Esophagus (tissue), 2 donors: ENCODE results near the gene MYO7B. TPM values are rescaled to one million over a fixed set of nuclear protein-coding genes. Genes with fewer than 3 reads are reported as not detected.

Experiments used
- H3K27ac ChIP-seq, 2 donors: one replicate each; pipeline ENCODE4 v1.5.1; 2013; ENCODE audit warnings: low read depth in 2 of 2, mild to moderate bottlenecking in 2 of 2, inconsistent platforms in 1 of 2, low read length in 1 of 2, moderate library complexity in 1 of 2
- H3K27me3 ChIP-seq, 2 donors: one replicate each; pipeline ENCODE4 v1.6.1; 2013; ENCODE audit warnings: low read length in 2 of 2, control low read depth in 1 of 2, mild to moderate bottlenecking in 1 of 2; ENCODE audit not compliant: insufficient read depth in 2 of 2, control insufficient read depth in 1 of 2
- H3K36me3 ChIP-seq, 2 donors: one replicate each; pipeline ENCODE4 v1.6.1; 2013; ENCODE audit warnings: low read length in 1 of 2; ENCODE audit not compliant: control insufficient read depth in 2 of 2, insufficient read depth in 2 of 2
- H3K4me1 ChIP-seq, 2 donors: one replicate each; pipeline ENCODE4 v1.6.1; 2013; ENCODE audit warnings: low read length in 1 of 2; ENCODE audit not compliant: control insufficient read depth in 2 of 2, insufficient read depth in 2 of 2
- H3K4me3 ChIP-seq, 2 donors: one replicate each; pipeline ENCODE4 v1.5.1; 2013; ENCODE audit warnings: low read length in 2 of 2, mild to moderate bottlenecking in 2 of 2, low read depth in 1 of 2, moderate library complexity in 1 of 2
- H3K9me3 ChIP-seq, 2 donors: one replicate each; pipeline ENCODE4 v1.6.1; 2013; ENCODE audit warnings: mild to moderate bottlenecking in 2 of 2, low read depth in 1 of 2, low read length in 1 of 2, moderate library complexity in 1 of 2; ENCODE audit not compliant: control insufficient read depth in 2 of 2, insufficient read depth in 1 of 2
- WGBS, 2 donors: extraction: QIAGEN DNeasy Blood & Tissue Kit; methylation state at CpG; one replicate each; pipeline ENCODE4 v1.1.7; 2013; 5-methylcytosine and 5-hydroxymethylcytosine counted together
- polyA plus RNA-seq, 2 donors: library from polyadenylated mRNA; stranded (reverse); fragments of 200-250 nt; gene quantifications; one replicate each; pipeline ENCODE4 v1.2.3, GENCODE V29; 2013
- donor health status: healthy with polysubstance abuse.
- donor health status: Bipolar disorder and iron deficiency.

The MYO7B gene
- polyA plus RNA-seq, 2 donors: 0.09 to 0.20 TPM

GRCh38 chr2:127610561-127610960 lies 75.1 kb downstream of the MYO7B start:
- Histone ChIP-seq H3K4me1 (no peaks in the 10 kb centered on the region), H3K9me3 (peaks cover 3 to 9% of the 10 kb centered on the region in 2 donors), H3K36me3 (no peaks in the 10 kb centered on the region), H3K27ac (no peak overlapping the region), H3K27me3 (no peaks in the 10 kb centered on the region), H3K4me3 (no peak overlapping the region)
- WGBS, 2 donors: 80 to 83% methylated on average over 1 of the region's 1 CpG

DNA sequence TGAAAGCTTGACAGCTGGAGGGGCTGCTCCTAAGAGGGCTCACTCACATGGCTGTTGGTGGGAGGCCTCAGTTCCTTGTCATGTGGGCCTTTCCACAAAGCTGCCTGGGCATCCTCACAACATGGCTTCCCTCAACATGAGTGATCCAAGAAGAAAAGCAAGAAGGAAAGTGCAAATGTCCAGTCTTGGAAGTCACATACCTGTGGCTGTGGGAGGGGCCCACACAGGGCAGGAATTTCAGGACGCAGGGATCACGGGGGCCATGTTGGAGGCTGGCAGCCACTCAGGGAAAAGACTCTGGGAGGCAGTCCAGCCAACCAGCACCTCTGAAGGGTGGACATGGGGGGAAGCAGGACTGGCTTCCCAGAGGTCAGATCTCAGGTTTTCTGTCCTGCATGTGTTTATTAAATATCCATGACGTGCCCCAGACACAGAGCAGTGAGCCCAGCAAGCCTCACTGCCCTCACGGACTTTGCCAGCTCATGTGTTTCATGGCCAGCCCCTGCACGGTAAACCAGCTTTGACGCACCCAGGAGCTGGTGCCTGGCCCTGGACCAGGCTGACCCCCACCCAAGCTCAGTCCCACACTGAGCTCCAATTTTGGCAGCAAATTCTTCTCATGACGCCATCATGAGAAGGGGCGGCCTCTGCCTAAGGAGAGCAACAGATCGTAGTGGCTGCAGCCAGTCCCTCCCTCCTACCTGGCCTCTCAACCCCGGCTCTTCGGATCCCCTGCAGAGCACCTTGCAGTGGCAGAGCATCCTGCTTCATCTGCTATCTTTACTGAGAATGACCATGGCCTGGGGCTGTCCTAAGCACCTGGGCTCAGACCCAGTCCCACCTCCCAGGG lies 75.8 kb downstream of the MYO7B start:
- no peaks in the 10 kb centered on the region for H3K27me3 ChIP-seq
- no peak overlapping the region for H3K27ac ChIP-seq
- H3K9me3 ChIP-seq: peaks cover 3 to 9% of the 10 kb centered on the region in 2 donors
- no peaks in the 10 kb centered on the region for H3K4me1 ChIP-seq
- no peaks in the 10 kb centered on the region for H3K36me3 ChIP-seq
- WGBS, 2 donors: 88 to 91% methylated on average over 11 of the region's 11 CpGs
- no peak overlapping the region for H3K4me3 ChIP-seq

DNA sequence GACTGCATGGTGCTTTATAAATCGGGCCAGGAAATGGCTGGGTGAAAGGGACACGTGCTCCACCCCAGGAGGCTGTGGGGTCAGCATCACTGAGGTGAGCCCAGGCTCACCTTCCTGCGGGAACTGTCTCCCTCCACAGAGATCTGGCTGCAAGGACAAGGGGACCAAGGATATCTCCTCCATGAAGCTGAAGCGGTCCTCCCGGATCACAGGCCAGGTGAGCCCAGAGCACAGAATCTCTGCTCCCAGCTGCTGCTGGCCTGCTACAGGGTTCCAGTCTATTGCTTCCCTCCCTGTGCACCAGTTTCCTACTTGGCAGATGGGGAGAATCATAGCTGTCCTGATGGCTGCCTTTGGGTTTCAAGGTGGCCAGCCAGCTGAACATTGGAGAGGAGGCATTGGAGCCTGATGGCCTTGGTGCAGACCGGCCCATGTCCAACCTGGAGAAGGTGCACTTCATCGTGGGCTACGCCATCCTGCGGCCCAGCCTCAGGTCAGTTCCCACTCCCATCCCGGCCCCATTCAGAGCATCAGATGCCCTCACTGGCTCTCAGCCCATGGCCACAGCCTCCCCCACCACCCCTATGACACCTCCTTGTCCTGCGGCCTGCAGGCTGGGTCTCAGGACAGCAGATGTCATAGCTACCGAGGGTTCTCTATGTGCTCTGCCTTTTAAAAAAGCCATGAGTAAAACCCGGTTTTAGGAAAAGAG lies 76.8 kb downstream of the MYO7B start:
- H3K27me3 ChIP-seq: no peaks in the 10 kb centered on the region
- no peaks in the 10 kb centered on the region for H3K4me1 ChIP-seq
- H3K27ac ChIP-seq: no peak overlapping the region
- H3K4me3 ChIP-seq: no peak overlapping the region
- peaks cover 3 to 9% of the 10 kb centered on the region in 2 donors for H3K9me3 ChIP-seq
- WGBS, 2 donors: 89 to 90% methylated on average over 13 of the region's 13 CpGs
- H3K36me3 ChIP-seq: no peaks in the 10 kb centered on the region

DNA sequence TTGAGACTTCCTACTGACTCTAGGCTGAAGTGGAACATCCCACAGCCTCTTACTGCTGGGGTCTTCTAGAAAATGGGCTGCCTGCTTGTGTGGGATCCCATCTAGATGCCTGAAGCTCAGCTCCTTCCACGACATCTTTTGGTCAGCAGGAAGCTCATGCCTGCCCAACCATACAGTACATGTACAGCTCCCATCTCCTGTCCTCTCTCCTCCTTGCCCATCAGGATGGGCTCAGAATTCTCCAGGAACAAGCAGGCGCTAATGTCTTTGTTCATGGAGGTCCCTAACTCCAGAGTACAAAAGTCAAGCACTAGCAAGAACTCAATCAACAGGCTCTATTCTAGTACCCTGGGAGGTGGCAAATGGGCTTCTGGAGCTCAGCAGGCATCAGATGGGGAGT lies 78.8 kb downstream of the MYO7B start:
- H3K9me3 ChIP-seq: peaks cover 3 to 9% of the 10 kb centered on the region in 2 donors
- 87 to 88% methylated on average over 2 of the region's 2 CpGs for WGBS, 2 donors
- H3K4me1 ChIP-seq: no peaks in the 10 kb centered on the region
- H3K27me3 ChIP-seq: no peaks in the 10 kb centered on the region
- no peaks in the 10 kb centered on the region for H3K36me3 ChIP-seq
- H3K27ac ChIP-seq: no peak overlapping the region
- no peak overlapping the region for H3K4me3 ChIP-seq

GRCh38 chr2:127614731-127615130 lies 79.2 kb downstream of the MYO7B start:
- Histone ChIP-seq H3K9me3 (peaks cover 3 to 9% of the 10 kb centered on the region in 2 donors), H3K4me1 (no peaks in the 10 kb centered on the region), H3K4me3 (no peak overlapping the region), H3K36me3 (no peaks in the 10 kb centered on the region), H3K27me3 (no peaks in the 10 kb centered on the region), H3K27ac (no peak overlapping the region)
- WGBS, 2 donors: 58 to 60% methylated on average over 3 of the region's 3 CpGs

- H3K36me3 ChIP-seq: no peaks in the 10 kb centered on the region
- WGBS, 2 donors: 68 to 76% methylated on average over 18 of the region's 18 CpGs
- peaks cover 3 to 9% of the 10 kb centered on the region in 2 donors for H3K9me3 ChIP-seq
- H3K27me3 ChIP-seq: no peaks in the 10 kb centered on the region
- H3K4me1 ChIP-seq: no peaks in the 10 kb centered on the region
- no peak overlapping the region for H3K27ac ChIP-seq
- no peak overlapping the region for H3K4me3 ChIP-seq
Observed at GRCh38 chr2:127615511-127616166, 80.2 kb downstream of the MYO7B start.

GRCh38 chr2:127618551-127619202 lies 83.2 kb downstream of the MYO7B start:
- 73 to 74% methylated on average over 7 of the region's 7 CpGs for WGBS, 2 donors
- no peaks in the 10 kb centered on the region for H3K36me3 ChIP-seq
- no peaks in the 10 kb centered on the region for H3K4me1 ChIP-seq
- no peak overlapping the region for H3K4me3 ChIP-seq
- H3K27me3 ChIP-seq: no peaks in the 10 kb centered on the region
- H3K9me3 ChIP-seq: no peaks in the 10 kb centered on the region
- H3K27ac ChIP-seq: no peak overlapping the region

- no peaks in the 10 kb centered on the region for H3K36me3 ChIP-seq
- no peak overlapping the region for H3K4me3 ChIP-seq
- H3K4me1 ChIP-seq: no peaks in the 10 kb centered on the region
- no peak overlapping the region for H3K27ac ChIP-seq
- no peaks in the 10 kb centered on the region for H3K27me3 ChIP-seq
- WGBS, 2 donors: 95 to 97% methylated on average over 6 of the region's 6 CpGs
- no peaks in the 10 kb centered on the region for H3K9me3 ChIP-seq
Observed at GRCh38 chr2:127619203-127619590, 83.7 kb downstream of the MYO7B start.
